ENCODE data around the gene ADAM11.

DNA sequence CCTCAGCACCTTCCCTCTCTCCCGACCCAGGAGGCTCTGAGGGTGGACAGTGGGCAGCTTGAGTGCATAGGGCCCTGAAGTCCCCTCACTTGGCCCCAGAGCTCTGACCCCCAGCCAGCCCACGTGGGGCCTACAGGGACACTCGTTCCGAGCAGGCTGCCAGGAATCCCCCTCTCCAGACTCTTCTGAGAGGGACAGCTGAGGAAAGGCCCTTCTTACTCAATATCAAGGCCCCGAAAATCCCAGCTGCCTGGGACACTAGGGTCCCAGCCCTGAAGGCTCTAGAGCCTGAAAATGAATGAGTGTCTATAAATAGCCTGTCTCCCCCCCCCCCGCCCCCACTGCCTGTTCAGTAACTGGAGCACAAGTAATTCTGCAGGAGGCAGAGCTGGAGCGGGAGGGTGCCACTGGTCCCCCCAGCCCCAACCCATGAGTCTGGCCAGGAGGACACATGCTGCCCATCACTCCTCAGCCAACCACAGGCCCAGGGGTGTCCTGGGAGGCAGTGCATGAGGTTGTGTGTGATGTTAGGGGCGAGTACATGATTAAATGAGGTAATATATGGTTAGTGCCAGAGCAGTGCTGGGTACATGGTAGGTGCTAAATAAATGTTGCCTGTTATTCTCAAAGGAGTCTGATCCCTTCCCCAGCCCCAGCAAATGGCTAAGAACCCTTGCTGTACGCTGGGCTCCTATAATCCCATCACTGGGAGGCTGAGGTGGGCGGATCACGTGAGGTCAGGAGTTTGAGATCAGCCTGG is 11.6 kb downstream of the ADAM11 start:
- no peak for TF ChIP-seq GATA2 (IDR thresholded peaks at IDR 0.05; ENCODE audit: low read depth, low read length)
- no peak for TF ChIP-seq GATA3 (IDR thresholded peaks at IDR 0.05; ENCODE audit: low read depth, low read length)

Measured in SH-SY5Y (cell line).